HuH-7 (cell line): Measurements from ENCODE around the gene GOLPH3.
A peak's percentile ranks its signal among the peaks of the same experiment; 100 is the strongest.
"Not testable (repeated sequence)": the region's sequence is repeated elsewhere in the genome, so short reads cannot be mapped to it uniquely, and the experiment has no call there.

Source experiments
- DNase-seq: peaks from one replicate; pipeline ENCODE4 v3.0.0; 2011; ENCODE audit warnings: low spot score

The GOLPH3 gene

DNA sequence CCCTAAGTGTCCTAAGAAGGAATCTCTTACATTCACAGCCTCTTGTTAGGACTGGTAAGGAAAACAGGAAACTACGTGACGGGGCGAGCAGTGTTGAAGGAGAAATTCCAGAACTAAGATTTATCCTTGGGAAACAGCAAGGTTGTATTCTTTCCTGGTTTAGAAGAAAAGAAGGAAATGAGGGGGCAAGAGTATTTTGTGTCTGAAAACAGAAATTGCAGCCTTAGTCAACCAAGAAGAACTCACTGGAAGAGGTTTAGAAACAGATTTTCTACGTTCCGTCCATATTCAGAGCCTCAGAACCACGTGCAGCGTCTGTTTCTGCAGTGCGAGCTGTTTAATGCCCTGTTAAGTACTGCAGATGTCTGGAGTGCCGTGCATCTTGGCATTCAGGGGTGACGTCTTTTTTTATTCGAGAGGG is 75.2 kb downstream of the GOLPH3 start:
- DNase-seq = no peak

GRCh38 chr5:32098291-32098690 is 75.8 kb downstream of the GOLPH3 start:
- DNase-seq = no peak

DNA sequence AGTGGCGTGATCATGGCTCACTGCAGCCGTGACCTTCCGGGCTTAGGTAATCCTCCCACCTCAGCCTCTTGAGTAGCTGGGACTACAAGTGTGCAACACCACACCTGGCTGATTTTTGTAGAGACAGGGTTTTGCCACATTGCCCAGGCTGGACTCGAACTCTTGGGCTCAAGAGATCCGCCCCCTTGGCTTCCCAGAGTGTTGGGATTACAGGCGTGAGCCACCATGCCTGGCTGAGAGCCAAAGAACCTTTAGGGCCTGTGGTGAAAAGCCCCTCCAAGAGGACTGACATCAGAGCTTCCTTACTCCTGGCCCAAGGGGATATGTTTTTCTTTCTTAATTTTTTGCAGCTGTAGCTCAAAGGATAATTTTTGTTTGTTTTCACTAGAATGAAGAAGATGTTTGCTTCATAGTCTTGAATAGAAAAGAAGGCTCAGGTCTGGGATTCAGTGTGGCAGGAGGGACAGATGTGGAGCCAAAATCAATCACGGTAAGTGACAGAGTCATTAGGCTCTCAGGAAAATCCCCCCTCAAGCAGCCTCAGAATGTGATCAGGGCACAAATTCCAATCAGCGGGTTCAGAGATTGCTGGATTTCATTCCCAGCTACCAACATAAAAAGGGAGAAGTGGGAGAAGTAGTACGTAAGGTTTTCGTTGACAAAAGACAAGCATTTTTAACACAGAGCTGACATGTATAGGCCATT is 77.1 kb downstream of the GOLPH3 start:
- no peak for DNase-seq

DNA sequence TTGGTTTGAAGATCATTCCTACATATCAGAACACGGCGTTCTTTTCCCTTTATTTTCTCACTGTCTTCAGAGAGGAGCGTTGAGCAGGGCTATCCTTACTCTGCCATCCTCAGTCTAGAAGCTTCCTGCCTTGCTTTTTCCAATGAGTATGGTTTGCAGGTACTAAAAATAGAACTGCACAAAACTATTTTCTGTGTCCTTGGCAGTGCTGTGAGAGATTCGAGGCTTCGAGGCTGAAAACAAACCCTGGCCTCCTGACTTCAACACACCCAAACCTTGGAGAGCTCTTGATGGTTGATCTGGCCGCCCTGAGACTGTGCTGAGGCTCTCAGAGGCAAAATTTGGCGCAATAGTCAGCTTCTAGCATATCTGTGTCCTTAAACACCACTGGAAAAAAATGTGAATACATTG is 78.9 kb downstream of the GOLPH3 start:
- DNase-seq = no peak

DNA sequence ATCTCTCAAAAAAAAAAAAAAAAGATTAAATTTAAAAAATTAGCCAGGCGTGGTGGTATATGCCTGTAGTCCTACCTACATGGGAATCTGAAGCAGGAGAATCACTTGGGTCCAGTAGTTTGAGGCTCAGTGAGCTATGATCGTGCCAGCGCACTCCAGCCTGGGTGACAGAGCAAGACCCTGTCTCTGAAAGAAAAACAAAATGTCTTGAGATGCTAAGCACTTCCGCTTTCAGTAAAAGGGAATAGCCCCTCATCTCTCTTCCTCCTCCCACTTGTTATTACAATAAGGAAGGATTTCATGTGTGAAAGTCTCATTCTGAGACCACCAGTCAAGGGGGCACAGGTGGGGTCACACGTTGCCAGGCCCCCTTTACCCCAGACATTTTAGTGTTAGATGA is 79.4 kb downstream of the GOLPH3 start:
- no peak for DNase-seq

GRCh38 chr5:32092938-32093812 is 80.9 kb downstream of the GOLPH3 start:
- DNase-seq = peak; percentile 70

DNA sequence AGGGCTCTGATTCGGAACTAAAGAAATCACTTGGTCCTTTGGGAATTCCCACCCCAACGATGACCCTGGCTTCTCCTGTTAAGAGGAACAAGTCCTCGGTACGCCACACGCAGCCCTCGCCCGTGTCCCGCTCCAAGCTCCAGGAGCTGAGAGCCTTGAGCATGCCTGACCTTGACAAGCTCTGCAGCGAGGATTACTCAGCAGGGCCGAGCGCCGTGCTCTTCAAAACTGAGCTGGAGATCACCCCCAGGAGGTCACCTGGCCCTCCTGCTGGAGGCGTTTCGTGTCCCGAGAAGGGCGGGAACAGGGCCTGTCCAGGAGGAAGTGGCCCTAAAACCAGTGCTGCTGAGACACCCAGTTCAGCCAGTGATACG is 83.4 kb downstream of the GOLPH3 start:
- no peak for DNase-seq

GRCh38 chr5:32090026-32090754 is 83.9 kb downstream of the GOLPH3 start:
- DNase-seq = no peak

GRCh38 chr5:32089146-32090000 is 84.7 kb downstream of the GOLPH3 start:
- no peak for DNase-seq

GRCh38 chr5:32088214-32088613 is 85.9 kb downstream of the GOLPH3 start:
- DNase-seq = no peak

DNA sequence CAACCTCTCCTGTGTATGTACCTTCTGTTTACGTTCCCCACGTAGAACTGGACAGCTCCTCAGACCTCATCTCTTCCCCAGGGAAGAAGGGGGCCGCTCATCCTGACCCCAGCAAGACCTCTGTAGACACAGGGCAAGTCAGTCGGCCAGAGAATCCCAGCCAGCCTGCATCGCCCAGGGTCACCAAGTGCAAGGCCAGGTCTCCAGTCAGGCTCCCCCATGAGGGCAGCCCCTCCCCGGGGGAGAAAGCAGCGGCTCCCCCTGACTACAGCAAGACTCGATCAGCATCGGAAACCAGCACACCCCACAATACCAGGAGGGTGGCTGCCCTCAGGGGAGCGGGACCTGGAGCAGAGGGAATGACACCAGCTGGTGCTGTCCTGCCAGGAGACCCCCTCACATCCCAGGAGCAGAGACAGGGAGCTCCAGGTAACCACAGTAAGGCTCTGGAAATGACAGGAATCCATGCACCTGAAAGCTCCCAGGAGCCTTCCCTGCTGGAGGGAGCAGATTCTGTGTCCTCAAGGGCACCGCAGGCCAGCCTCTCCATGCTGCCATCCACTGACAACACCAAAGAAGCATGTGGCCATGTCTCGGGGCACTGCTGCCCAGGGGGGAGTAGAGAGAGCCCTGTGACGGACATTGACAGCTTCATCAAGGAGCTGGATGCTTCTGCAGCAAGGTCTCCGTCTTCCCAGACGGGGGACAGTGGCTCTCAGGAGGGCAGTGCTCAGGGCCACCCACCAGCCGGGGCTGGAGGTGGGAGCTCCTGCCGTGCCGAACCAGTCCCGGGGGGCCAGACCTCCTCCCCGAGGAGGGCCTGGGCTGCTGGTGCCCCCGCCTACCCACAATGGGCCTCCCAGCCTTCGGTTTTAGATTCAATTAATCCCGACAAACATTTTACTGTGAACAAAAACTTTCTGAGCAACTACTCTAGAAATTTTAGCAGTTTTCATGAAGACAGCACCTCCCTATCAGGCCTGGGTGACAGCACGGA is 86.7 kb downstream of the GOLPH3 start:
- DNase-seq = no peak

DNA sequence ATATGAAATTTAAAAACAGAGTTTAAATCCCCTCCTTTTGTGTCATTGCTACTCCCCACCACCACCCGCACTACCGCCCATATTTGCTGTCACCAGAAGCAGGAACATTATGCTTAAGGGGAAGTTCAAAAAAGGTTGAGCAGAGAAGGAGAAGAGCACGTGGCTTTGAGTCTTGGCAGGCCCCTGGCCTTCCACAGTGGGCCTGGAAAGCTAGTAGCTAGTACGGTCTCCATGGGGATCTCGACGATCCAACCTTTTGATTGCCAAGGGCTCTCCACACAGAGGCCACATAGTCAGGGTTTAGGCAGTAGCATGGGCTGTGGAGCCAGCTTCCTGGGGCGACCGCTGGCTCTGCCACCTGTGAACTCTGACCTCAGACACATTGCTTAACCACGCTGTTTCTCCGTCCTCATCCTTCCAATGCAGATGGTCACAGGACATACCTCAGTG is 90.1 kb downstream of the GOLPH3 start:
- no peak for DNase-seq

DNA sequence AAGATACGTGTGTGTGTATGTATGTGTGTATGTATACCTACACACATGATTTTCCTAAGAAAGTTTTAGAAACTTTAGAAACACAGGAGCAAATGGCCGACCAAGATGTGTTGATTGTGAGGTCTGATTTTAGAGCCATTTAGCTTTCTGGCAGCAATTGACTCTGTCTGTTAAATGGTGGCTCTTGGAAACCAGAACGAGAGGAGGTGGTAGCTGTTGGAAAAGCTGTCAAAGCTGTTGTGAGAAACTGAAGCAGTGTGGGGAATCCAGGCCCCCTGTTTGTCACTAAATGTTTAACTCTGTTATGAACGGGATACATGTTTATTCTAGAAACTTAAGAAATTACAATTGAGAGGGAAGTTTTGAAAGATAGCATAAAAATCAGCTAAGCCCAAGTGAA is 91.4 kb downstream of the GOLPH3 start:
- no peak for DNase-seq

GRCh38 chr5:32080565-32080964 is 93.6 kb downstream of the GOLPH3 start:
- DNase-seq = not testable (repeated sequence)

- not testable (repeated sequence) for DNase-seq
Measured at GRCh38 chr5:32078855-32079254, 95.3 kb downstream of the GOLPH3 start.

- peak; percentile 28 for DNase-seq
Measured at GRCh38 chr5:32076699-32077695, 97.1 kb downstream of the GOLPH3 start.
